Loucy (cell line): ENCODE results near the gene MTG2.

Source experiments
- EZH2phosphoT487 ChIP-seq: fragments of 200-600 bp; IDR thresholded peaks from 2 replicates; pipeline ENCODE4 v1.6.1; 2018; ENCODE audit warnings: antibody characterized with exemption, mild to moderate bottlenecking, moderate library complexity, borderline replicate concordance
- TF ChIP-seq, protein P1 (sequence below): fragments of 200-600 bp; sonication (generic); conservative IDR thresholded peaks from 2 replicates; pipeline ENCODE4 v1.5.1; 2014; ENCODE audit warnings: mild to moderate bottlenecking, antibody characterized with exemption, low read length

DNA sequence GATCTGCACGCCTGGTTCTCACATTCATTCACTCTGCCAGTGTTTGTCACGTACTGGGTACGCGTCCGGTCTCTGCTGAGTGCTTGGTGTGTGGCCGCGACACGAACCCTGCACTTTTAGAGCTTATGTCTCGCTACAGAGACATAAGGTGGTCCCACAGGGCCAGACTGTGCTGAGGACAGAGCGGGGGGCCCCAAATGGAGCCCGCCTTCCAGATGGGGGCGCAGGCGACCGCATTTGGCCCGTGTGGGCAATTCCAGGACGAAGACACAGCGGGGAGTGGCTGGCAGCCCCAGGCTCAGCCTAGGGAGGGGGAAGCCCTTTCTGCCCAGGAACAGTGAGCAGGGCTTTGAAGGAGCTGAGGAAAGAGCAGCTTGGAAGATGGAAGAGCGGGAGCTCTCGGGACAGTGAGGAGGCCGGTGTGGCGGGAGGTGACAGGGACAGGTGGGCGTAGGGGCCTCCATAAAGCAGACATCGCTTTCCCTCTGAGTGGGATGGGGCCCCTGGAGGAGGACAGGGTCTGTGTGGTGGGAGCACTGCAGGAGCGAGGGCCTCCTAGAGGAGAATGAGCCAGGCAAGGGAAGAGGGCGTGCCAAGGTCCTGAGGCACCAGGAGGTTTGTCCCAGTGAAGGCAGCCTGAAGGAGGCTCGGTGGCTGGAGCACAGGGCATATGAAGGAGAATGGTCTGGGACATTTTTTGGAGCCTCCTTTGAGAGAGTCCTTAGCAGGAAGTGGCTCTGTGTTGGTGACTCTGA lies 7.8 kb upstream of the MTG2 start:
- TF ChIP-seq, protein P1, sequence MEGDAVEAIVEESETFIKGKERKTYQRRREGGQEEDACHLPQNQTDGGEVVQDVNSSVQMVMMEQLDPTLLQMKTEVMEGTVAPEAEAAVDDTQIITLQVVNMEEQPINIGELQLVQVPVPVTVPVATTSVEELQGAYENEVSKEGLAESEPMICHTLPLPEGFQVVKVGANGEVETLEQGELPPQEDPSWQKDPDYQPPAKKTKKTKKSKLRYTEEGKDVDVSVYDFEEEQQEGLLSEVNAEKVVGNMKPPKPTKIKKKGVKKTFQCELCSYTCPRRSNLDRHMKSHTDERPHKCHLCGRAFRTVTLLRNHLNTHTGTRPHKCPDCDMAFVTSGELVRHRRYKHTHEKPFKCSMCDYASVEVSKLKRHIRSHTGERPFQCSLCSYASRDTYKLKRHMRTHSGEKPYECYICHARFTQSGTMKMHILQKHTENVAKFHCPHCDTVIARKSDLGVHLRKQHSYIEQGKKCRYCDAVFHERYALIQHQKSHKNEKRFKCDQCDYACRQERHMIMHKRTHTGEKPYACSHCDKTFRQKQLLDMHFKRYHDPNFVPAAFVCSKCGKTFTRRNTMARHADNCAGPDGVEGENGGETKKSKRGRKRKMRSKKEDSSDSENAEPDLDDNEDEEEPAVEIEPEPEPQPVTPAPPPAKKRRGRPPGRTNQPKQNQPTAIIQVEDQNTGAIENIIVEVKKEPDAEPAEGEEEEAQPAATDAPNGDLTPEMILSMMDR, result no peak
- TF ChIP-seq EZH2phosphoT487, result no peak
